HFFc6 (cell line): Measurements from ENCODE around the gene GPC1. TPM values are rescaled to one million over a fixed set of nuclear protein-coding genes. Genes with fewer than 3 reads are reported as not detected.

ENCODE experiments used
- DNase-seq: peaks from one replicate; pipeline ENCODE4 v3.0.0-alpha.2; 2018
- H3K27ac Mint-ChIP-seq: 2 replicates; pipeline ENCODE4 v1.8.0; 2020; ENCODE audit warnings: mild to moderate bottlenecking, mixed read lengths
- H3K27me3 Mint-ChIP-seq: 2 replicates; pipeline ENCODE4 v1.8.0; 2021; ENCODE audit warnings: mild to moderate bottlenecking, moderate library complexity, mixed read lengths; ENCODE audit not compliant: insufficient read depth
- H3K36me3 Mint-ChIP-seq: 2 replicates; pipeline ENCODE4 v1.8.0; 2021; ENCODE audit warnings: low read depth, mixed read lengths
- H3K4me1 Mint-ChIP-seq: 2 replicates; pipeline ENCODE4 v1.8.0; 2020; ENCODE audit warnings: low read depth, mixed read lengths
- H3K4me3 Mint-ChIP-seq: 2 replicates; pipeline ENCODE4 v1.8.0; 2020; ENCODE audit warnings: mild to moderate bottlenecking, moderate library complexity, mixed read lengths
- H3K9me3 Mint-ChIP-seq: 2 replicates; pipeline ENCODE4 v1.8.0; 2020; ENCODE audit warnings: mild to moderate bottlenecking, mixed read lengths
- total RNA-seq, 6 experiments: library from RNA; stranded (reverse); fragmentation: NEBNext Ultra II Directional; extraction: Animal tissue kit (Norgen Biotek cat#: 25700); gene quantifications; 2 replicates in 1 of 6; 3 replicates in 5 of 6; pipeline ENCODE4 v1.2.3, GENCODE V29; 2021
- TF ChIP-seq, protein P1 (sequence below): fragments of 200-600 bp; sonication (generic); IDR thresholded peaks from 2 replicates; pipeline ENCODE4 v1.5.0; 2021; ENCODE audit warnings: antibody characterized with exemption, mild to moderate bottlenecking

The GPC1 gene
- total RNA-seq, 6 experiments from 2014 or later, result 315 to 403 (median 350) TPM

DNA sequence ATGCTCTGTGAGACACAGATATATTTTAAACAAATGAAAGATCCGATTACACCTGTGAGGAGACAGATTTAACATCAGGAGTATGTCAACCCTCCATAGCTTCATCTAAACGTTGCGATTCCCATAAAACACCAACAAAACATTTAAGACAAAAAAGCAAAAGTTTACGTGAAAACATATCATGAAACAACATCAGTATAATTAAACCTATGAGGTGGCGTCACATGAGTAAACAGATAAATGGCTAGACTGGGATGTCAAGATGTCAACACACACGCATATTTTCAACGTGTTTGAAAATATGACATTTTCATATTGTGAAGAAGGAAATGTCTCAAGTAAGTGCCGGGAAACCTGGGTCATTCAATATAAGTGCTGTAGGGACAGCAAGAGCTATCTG, 25.5 kb upstream of the GPC1 start:
- Mint-ChIP-seq H3K27ac (no peak overlapping the region), H3K4me1 (no peaks in the 10 kb centered on the region; the same call in 1 of the 2 replicates), H3K36me3 (no peaks in the 10 kb centered on the region), H3K9me3 (no peaks in the 10 kb centered on the region), H3K4me3 (no peak overlapping the region), H3K27me3 (peaks cover 12% of the 10 kb centered on the region)
- TF ChIP-seq, protein P1, sequence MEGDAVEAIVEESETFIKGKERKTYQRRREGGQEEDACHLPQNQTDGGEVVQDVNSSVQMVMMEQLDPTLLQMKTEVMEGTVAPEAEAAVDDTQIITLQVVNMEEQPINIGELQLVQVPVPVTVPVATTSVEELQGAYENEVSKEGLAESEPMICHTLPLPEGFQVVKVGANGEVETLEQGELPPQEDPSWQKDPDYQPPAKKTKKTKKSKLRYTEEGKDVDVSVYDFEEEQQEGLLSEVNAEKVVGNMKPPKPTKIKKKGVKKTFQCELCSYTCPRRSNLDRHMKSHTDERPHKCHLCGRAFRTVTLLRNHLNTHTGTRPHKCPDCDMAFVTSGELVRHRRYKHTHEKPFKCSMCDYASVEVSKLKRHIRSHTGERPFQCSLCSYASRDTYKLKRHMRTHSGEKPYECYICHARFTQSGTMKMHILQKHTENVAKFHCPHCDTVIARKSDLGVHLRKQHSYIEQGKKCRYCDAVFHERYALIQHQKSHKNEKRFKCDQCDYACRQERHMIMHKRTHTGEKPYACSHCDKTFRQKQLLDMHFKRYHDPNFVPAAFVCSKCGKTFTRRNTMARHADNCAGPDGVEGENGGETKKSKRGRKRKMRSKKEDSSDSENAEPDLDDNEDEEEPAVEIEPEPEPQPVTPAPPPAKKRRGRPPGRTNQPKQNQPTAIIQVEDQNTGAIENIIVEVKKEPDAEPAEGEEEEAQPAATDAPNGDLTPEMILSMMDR, result no peak
- DNase-seq, result no peak

GRCh38 chr2:240410808-240411207, 24.7 kb upstream of the GPC1 start:
- DNase-seq, result no peak
- Mint-ChIP-seq H3K27me3 (peaks cover 12% of the 10 kb centered on the region), H3K27ac (no peak overlapping the region), H3K4me1 (no peaks in the 10 kb centered on the region; the same call in 1 of the 2 replicates), H3K9me3 (no peaks in the 10 kb centered on the region), H3K36me3 (no peaks in the 10 kb centered on the region), H3K4me3 (no peak overlapping the region)
- TF ChIP-seq, protein P1, result no peak

GRCh38 chr2:240411261-240412160, 24.0 kb upstream of the GPC1 start:
- DNase-seq, result no peak
- Mint-ChIP-seq H3K36me3 (no peaks in the 10 kb centered on the region), H3K4me3 (no peak overlapping the region), H3K4me1 (no peaks in the 10 kb centered on the region; the same call in 1 of the 2 replicates), H3K9me3 (no peaks in the 10 kb centered on the region), H3K27me3 (peaks cover 12% of the 10 kb centered on the region), H3K27ac (no peak overlapping the region)
- TF ChIP-seq, protein P1, result no peak

DNA sequence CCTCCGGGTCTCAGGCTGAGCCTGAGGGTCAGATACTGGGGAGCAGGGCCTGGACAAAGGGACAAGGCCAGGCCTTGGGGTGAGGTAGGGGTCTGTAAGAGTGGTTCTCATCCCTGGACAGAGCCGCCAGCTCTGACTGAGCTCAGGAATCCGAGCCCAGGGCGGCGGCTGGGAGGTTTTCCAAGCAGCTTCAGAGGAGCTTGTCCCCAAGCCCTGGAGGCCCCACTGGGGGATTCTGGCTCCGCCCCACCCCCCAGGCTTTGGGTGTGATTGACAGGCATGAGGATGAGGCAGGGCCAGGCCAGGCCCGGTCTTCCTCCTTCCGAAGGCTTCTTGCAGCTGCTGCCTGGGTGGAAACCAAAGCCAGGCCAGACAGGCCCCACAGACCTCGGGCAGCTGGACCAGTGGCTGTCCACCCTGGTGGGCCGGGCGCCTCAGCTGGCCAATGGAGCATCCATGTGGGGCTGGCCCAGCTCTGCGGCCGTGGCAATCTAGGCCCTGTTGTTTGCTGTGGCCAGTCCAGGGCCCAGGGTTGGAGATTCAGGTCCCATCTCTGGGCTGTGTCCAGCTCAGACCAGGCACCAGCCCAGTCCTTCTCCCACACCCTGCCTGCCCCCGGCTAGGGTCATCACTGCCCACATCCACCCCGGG, 23.1 kb upstream of the GPC1 start:
- Mint-ChIP-seq H3K9me3 (no peaks in the 10 kb centered on the region), H3K36me3 (no peaks in the 10 kb centered on the region), H3K27ac (no peak overlapping the region), H3K27me3 (peaks cover 12% of the 10 kb centered on the region), H3K4me1 (no peaks in the 10 kb centered on the region; the same call in 1 of the 2 replicates), H3K4me3 (no peak overlapping the region)
- DNase-seq, result no peak
- TF ChIP-seq, protein P1, result no peak

- H3K27me3 Mint-ChIP-seq, result peaks cover 10% of the 10 kb centered on the region
- peaks cover 1% of the 10 kb centered on the region; the same call in 1 of the 2 replicates for H3K9me3 Mint-ChIP-seq
- H3K27ac Mint-ChIP-seq, result no peak overlapping the region
- no peaks in the 10 kb centered on the region; the same call in 1 of the 2 replicates for H3K4me1 Mint-ChIP-seq
- peaks cover under 1% of the 10 kb centered on the region; the same call in 1 of the 2 replicates for H3K36me3 Mint-ChIP-seq
- no peak for DNase-seq
- TF ChIP-seq, protein P1, result no peak
- H3K4me3 Mint-ChIP-seq, result no peak overlapping the region
Observed at GRCh38 chr2:240412975-240413812, 22.3 kb upstream of the GPC1 start.
